SK-N-SH (cell line): ENCODE measurements around the gene MAP3K4.
"Not testable (repeated sequence)": the region's sequence is repeated elsewhere in the genome, so short reads cannot be mapped to it uniquely, and the experiment has no call there.

Source experiments
- CTCF ChIP-seq: fragments of 200-600 bp; sonication (generic); IDR thresholded peaks from 2 replicates; pipeline ENCODE4 v1.6.1; 2017; ENCODE audit warnings: antibody characterized with exemption, mild to moderate bottlenecking, moderate library complexity
- FOXM1 ChIP-seq: IDR thresholded peaks from 2 replicates; pipeline ENCODE4 v1.4.0; 2012; ENCODE audit warnings: low read depth, mild to moderate bottlenecking
- GATA2 ChIP-seq: sonication (generic); formaldehyde crosslinking; IDR thresholded peaks from 2 replicates; pipeline ENCODE4 v1.5.0; 2020; ENCODE audit warnings: mild to moderate bottlenecking, missing genetic modification reagents
- JUND ChIP-seq: IDR thresholded peaks from 2 replicates; pipeline ENCODE4 v1.4.0; 2012
- MEF2A ChIP-seq: IDR thresholded peaks from 2 replicates; pipeline ENCODE4 v1.4.0; 2012; ENCODE audit warnings: low read depth, borderline replicate concordance
- POLR2AphosphoS5 ChIP-seq: IDR thresholded peaks from 2 replicates; pipeline ENCODE4 v1.6.1; 2012; ENCODE audit warnings: low read depth, low read length
- RCOR1 ChIP-seq: fragments of 150-350 bp; IDR thresholded peaks from 2 replicates; pipeline ENCODE4 v1.6.1; 2017; ENCODE audit warnings: antibody characterized with exemption, low read length
- SIN3A ChIP-seq: IDR thresholded peaks from 2 replicates; pipeline ENCODE4 v1.6.1; 2012; ENCODE audit warnings: low read depth, mild to moderate bottlenecking, low read length, moderate library complexity, borderline replicate concordance
- USF2 ChIP-seq: fragments of 150-350 bp; IDR thresholded peaks from 2 replicates; pipeline ENCODE4 v1.6.1; 2017; ENCODE audit warnings: antibody characterized with exemption, low read length, low read depth, borderline replicate concordance
- ZBTB33 ChIP-seq: IDR thresholded peaks from 2 replicates; pipeline ENCODE4 v1.4.0; 2012; ENCODE audit warnings: low read depth, borderline replicate concordance

GRCh38 chr6:161123319-161123718 is 131.8 kb downstream of the MAP3K4 start:
- TF ChIP-seq RCOR1; FOXM1; USF2; CTCF; JUND; ZBTB33; SIN3A; MEF2A; POLR2AphosphoS5; GATA2 (CRISPR knock-in tag): not testable (repeated sequence)
